ENCODE results near the gene BNIP3. TPM values are rescaled to one million over a fixed set of nuclear protein-coding genes. Genes with fewer than 3 reads are reported as not detected.
A peak's percentile ranks its signal among the peaks of the same experiment; 100 is the strongest.

BNIP3 gene
- total and polyA plus RNA-seq, 2 of the 13 experiments (the other 11 are each of a cell fraction or from before 2014, with no cell fraction given) = 73.7 to 223 TPM

- peak; percentile 55 for TF ChIP-seq PRDM15 (CRISPR knock-in tag; IDR thresholded peaks at IDR 0.05)
- no peak for TF ChIP-seq ZNF850 (CRISPR knock-in tag; conservative IDR thresholded peaks at IDR 0.05)
- TF ChIP-seq ZNF383 (CRISPR knock-in tag; IDR thresholded peaks at IDR 0.05; ENCODE audit: borderline replicate concordance) = no peak
- TF ChIP-seq TEF (CRISPR knock-in tag; IDR thresholded peaks at IDR 0.05) = 0 out of 2 replicates have a peak, but pooled peaks have one; percentile 23
- TF ChIP-seq TOE1 (CRISPR knock-in tag; IDR thresholded peaks at IDR 0.05) = no peak
- TF ChIP-seq NBN (conservative IDR thresholded peaks at IDR 0.05) = no peak
- 0 out of 2 replicates have a peak, but pooled peaks have one; percentile 40 for TF ChIP-seq ZNF205 (CRISPR knock-in tag; IDR thresholded peaks at IDR 0.05)
- peak; percentile 96 for TF ChIP-seq RBFOX2 (IDR thresholded peaks at IDR 0.05; ENCODE audit: low read depth, low read length)
- TF ChIP-seq ZXDC (CRISPR knock-in tag; IDR thresholded peaks at IDR 0.05) = peak; percentile 58; the same call in 1 of the 2 replicates
- peak; percentile 62; the same call in 1 of the 2 replicates for TF ChIP-seq ZNF672 (CRISPR knock-in tag; IDR thresholded peaks at IDR 0.05)
- TF ChIP-seq DRAP1 (CRISPR knock-in tag; IDR thresholded peaks at IDR 0.05) = peak; percentile 92
- peak; percentile 56; the same call in 1 of the 2 replicates for TF ChIP-seq TFDP1 (CRISPR knock-in tag; IDR thresholded peaks at IDR 0.05; ENCODE audit: borderline replicate concordance)
- 0 out of 2 replicates have a peak, but pooled peaks have one; percentile 43 for TF ChIP-seq ZNF234 (CRISPR knock-in tag; conservative IDR thresholded peaks at IDR 0.05)
- peak in 1 of 2 experiments; percentile 86; a peak in 2 of 4 replicates for TF ChIP-seq KLF16 (CRISPR knock-in tag; IDR thresholded peaks at IDR 0.05)
- no peak; the same call in 1 of the 2 replicates for TF ChIP-seq NCOA2 (CRISPR knock-in tag; IDR thresholded peaks at IDR 0.05)
- no peak for TF ChIP-seq ZNF670 (CRISPR knock-in tag; IDR thresholded peaks at IDR 0.05; ENCODE audit: borderline replicate concordance)
- no peak for TF ChIP-seq GLMP (CRISPR knock-in tag; IDR thresholded peaks at IDR 0.05; ENCODE audit: borderline replicate concordance)
- no peak for TF ChIP-seq REXO4 (CRISPR knock-in tag; IDR thresholded peaks at IDR 0.05; ENCODE audit: borderline replicate concordance)
- no peak for TF ChIP-seq ZNF333 (CRISPR knock-in tag; IDR thresholded peaks at IDR 0.05; ENCODE audit: borderline replicate concordance)
These were observed at the start of gene BNIP3 (continued) for GRCh38 chr10:131981429-131982184.

Measured in HepG2 (cell line).